ENCODE results near the gene SKI.

SKI gene

GRCh38 chr1:2194898-2195673 lies 33.0 kb upstream of the SKI start:
- peak; percentile 83 for DNase-seq

- DNase-seq = no peak
Observed at GRCh38 chr1:2195785-2196184, 32.3 kb upstream of the SKI start.

- DNase-seq = no peak
Observed at GRCh38 chr1:2196901-2197638, 31.0 kb upstream of the SKI start.

- DNase-seq = no peak
Observed at GRCh38 chr1:2197707-2198165, 30.4 kb upstream of the SKI start.

GRCh38 chr1:2198571-2198970 lies 29.5 kb upstream of the SKI start:
- no peak for DNase-seq

- peak; percentile 71 for DNase-seq
Observed at GRCh38 chr1:2199042-2199810, 28.9 kb upstream of the SKI start.

GRCh38 chr1:2200308-2200943 lies 27.7 kb upstream of the SKI start:
- DNase-seq = no peak

- no peak for DNase-seq
Observed at GRCh38 chr1:2201062-2201461, 27.1 kb upstream of the SKI start.

GRCh38 chr1:2202008-2202575 lies 26.0 kb upstream of the SKI start:
- DNase-seq = no peak

GRCh38 chr1:2202843-2203601 lies 25.1 kb upstream of the SKI start:
- no peak for DNase-seq

GRCh38 chr1:2203671-2204414 lies 24.3 kb upstream of the SKI start:
- DNase-seq = no peak

- DNase-seq = no peak
Observed at GRCh38 chr1:2204415-2205190, 23.5 kb upstream of the SKI start.

GRCh38 chr1:2205191-2205952 lies 22.7 kb upstream of the SKI start:
- DNase-seq = peak; percentile 93

- DNase-seq = no peak
Observed at GRCh38 chr1:2206813-2207487, 21.2 kb upstream of the SKI start.

GRCh38 chr1:2208309-2209239 lies 19.5 kb upstream of the SKI start:
- no peak for DNase-seq

GRCh38 chr1:2209400-2210083 lies 18.6 kb upstream of the SKI start:
- DNase-seq = no peak

- DNase-seq = no peak
Observed at GRCh38 chr1:2210084-2210653, 17.9 kb upstream of the SKI start.
